Gastroesophageal sphincter (tissue), 4 donors: ENCODE measurements around the gene PPP2R3B. TPM values are rescaled to one million over a fixed set of nuclear protein-coding genes. Genes with fewer than 3 reads are reported as not detected.

Experiments used
- ATAC-seq: fragments of 150-250 bp; one replicate; pipeline ENCODE4 v1.9.1; 2016; ENCODE audit warnings: mild to moderate bottlenecking, moderate library complexity
- H3K27ac ChIP-seq, 4 donors: fragments of 200-600 bp; sonication (generic) in 3 of 4; 1 replicate in 3 of 4; 2 replicates in 1 of 4; pipeline ENCODE4 v1.5.1; 2016 to 2019
- H3K27me3 ChIP-seq: fragments of 200-600 bp; sonication (generic); one replicate; pipeline ENCODE4 v1.5.1; 2019
- H3K36me3 ChIP-seq, 2 donors: fragments of 200-600 bp; sonication (generic); one replicate each; pipeline ENCODE4 v1.5.1; 2019; ENCODE audit warnings: control low read depth in 1 of 2
- H3K4me1 ChIP-seq, 3 donors: fragments of 200-600 bp; sonication (generic); 1 replicate in 2 of 3; 2 replicates in 1 of 3; pipeline ENCODE4 v1.5.1; 2016 to 2019; ENCODE audit warnings: control low read depth in 2 of 3
- H3K4me3 ChIP-seq, 2 donors: fragments of 200-600 bp; sonication (generic); one replicate each; pipeline ENCODE4 v1.5.1; 2019; ENCODE audit warnings: mild to moderate bottlenecking in 1 of 2, moderate library complexity in 1 of 2
- H3K9me3 ChIP-seq, 3 donors: fragments of 200-600 bp; sonication (generic); one replicate each; pipeline ENCODE4 v1.5.1; 2017 to 2019; ENCODE audit warnings: control low read depth in 2 of 3
- CTCF ChIP-seq, 4 experiments: fragments of 200-600 bp in 2 of 4; fragments of 450-650 bp in 2 of 4; sonication (generic) in 1 of 4; IDR thresholded peaks; one replicate each; pipeline ENCODE4 v1.5.1; 2017 to 2019; ENCODE audit warnings: antibody characterized with exemption in 4 of 4, mild to moderate bottlenecking in 2 of 4, moderate library complexity in 2 of 4
- EP300 ChIP-seq: sonication (generic); formaldehyde crosslinking; IDR thresholded peaks from one replicate; pipeline ENCODE4 v1.6.1; 2017; ENCODE audit warnings: antibody characterized with exemption, mild to moderate bottlenecking
- POLR2A ChIP-seq, 2 donors: fragments of 450-650 bp; IDR thresholded peaks; one replicate each; pipeline ENCODE4 v1.6.1; 2017; ENCODE audit warnings: antibody characterized with exemption in 2 of 2, mild to moderate bottlenecking in 2 of 2, moderate library complexity in 1 of 2
- POLR2AphosphoS5 ChIP-seq: sonication (generic); formaldehyde crosslinking; IDR thresholded peaks from one replicate; pipeline ENCODE4 v1.6.1; 2017; ENCODE audit warnings: antibody characterized with exemption
- WGBS, 2 donors: methylation state at CpG; one replicate each; pipeline ENCODE4 v1.1.5; 2018; ENCODE audit warnings: low coverage in 1 of 2; 5-methylcytosine and 5-hydroxymethylcytosine counted together
- total RNA-seq, 4 donors: library from RNA; depleted of rRNA; stranded (reverse); fragments of >200 nt; gene quantifications; one replicate each; pipeline ENCODE4 v1.1.0, GENCODE V29; 2016

The PPP2R3B gene
- total RNA-seq, 4 donors from 2014 or later: 3.8 to 6.5 (median 5.1) TPM

GRCh38 chrX:337331-337831 lies 49.3 kb downstream of the PPP2R3B start:
- no peak for ATAC-seq
- TF ChIP-seq CTCF (IDR thresholded peaks at IDR 0.05) (no peak), POLR2A (IDR thresholded peaks at IDR 0.05) (no peak), POLR2AphosphoS5 (no peak), EP300 (no peak)
- Histone ChIP-seq H3K27me3 (peaks cover 3% of the 10 kb centered on the region), H3K27ac (no peak overlapping the region), H3K36me3 (peaks cover 0 to 57% of the 10 kb centered on the region in 2 donors), H3K4me3 (no peak overlapping the region), H3K4me1 (no peaks in the 10 kb centered on the region), H3K9me3 (no peaks in the 10 kb centered on the region)
- WGBS, 2 donors: 85% methylated on average over 20 of the region's 38 CpGs; no CpG with 5 or more reads in 1 of the 2 donors

GRCh38 chrX:336227-336626 lies 50.5 kb downstream of the PPP2R3B start:
- no peaks in the 10 kb centered on the region for H3K9me3 ChIP-seq
- peaks cover 0 to 53% of the 10 kb centered on the region in 2 donors for H3K36me3 ChIP-seq
- WGBS, 2 donors: 82 to 93% methylated on average over 4 to 14 of the region's 21 CpGs
- ATAC-seq: no peak
- H3K27me3 ChIP-seq: peaks cover 14% of the 10 kb centered on the region
- H3K4me3 ChIP-seq: no peak overlapping the region
- TF ChIP-seq EP300 (no peak), POLR2AphosphoS5 (no peak), POLR2A (IDR thresholded peaks at IDR 0.05) (no peak)
- H3K27ac ChIP-seq: no peak overlapping the region
- peaks cover 0 to 7% (median 3%) of the 10 kb centered on the region in 3 donors for H3K4me1 ChIP-seq

GRCh38 chrX:335758-336155 lies 51.0 kb downstream of the PPP2R3B start:
- TF ChIP-seq POLR2A (IDR thresholded peaks at IDR 0.05): no peak
- TF ChIP-seq POLR2AphosphoS5: no peak
- TF ChIP-seq EP300: no peak
- TF ChIP-seq CTCF (IDR thresholded peaks at IDR 0.05): no peak
- H3K4me3 ChIP-seq: no peak overlapping the region
- no peaks in the 10 kb centered on the region for H3K9me3 ChIP-seq
- ATAC-seq: no peak
- peaks cover 0 to 49% of the 10 kb centered on the region in 2 donors for H3K36me3 ChIP-seq
- H3K4me1 ChIP-seq: peaks cover 0 to 12% (median 4%) of the 10 kb centered on the region in 3 donors
- H3K27me3 ChIP-seq: peaks cover 19% of the 10 kb centered on the region
- 89 to 100% methylated on average over 6 to 7 of the region's 17 CpGs for WGBS, 2 donors
- no peak overlapping the region for H3K27ac ChIP-seq

- TF ChIP-seq POLR2A (IDR thresholded peaks at IDR 0.05) (no peak), CTCF (IDR thresholded peaks at IDR 0.05) (no peak), POLR2AphosphoS5 (no peak), EP300 (no peak)
- 95 to 100% methylated on average over 1 to 13 of the region's 47 CpGs for WGBS, 2 donors
- H3K27me3 ChIP-seq: peaks cover 25% of the 10 kb centered on the region
- H3K9me3 ChIP-seq: no peaks in the 10 kb centered on the region
- ATAC-seq: no peak
- no peak overlapping the region for H3K4me3 ChIP-seq
- peaks cover 0 to 47% of the 10 kb centered on the region in 2 donors for H3K36me3 ChIP-seq
- no peak overlapping the region for H3K27ac ChIP-seq
- H3K4me1 ChIP-seq: peaks cover 0 to 16% (median 4%) of the 10 kb centered on the region in 3 donors
Observed at GRCh38 chrX:334971-335757, 51.5 kb downstream of the PPP2R3B start.

GRCh38 chrX:334331-334891 lies 52.3 kb downstream of the PPP2R3B start:
- no peaks in the 10 kb centered on the region for H3K9me3 ChIP-seq
- 94% methylated on average over 13 of the region's 53 CpGs; no CpG with 5 or more reads in 1 of the 2 donors for WGBS, 2 donors
- H3K36me3 ChIP-seq: peaks cover 0 to 47% of the 10 kb centered on the region in 2 donors
- no peak overlapping the region for H3K4me3 ChIP-seq
- peaks cover 31% of the 10 kb centered on the region for H3K27me3 ChIP-seq
- TF ChIP-seq POLR2A (IDR thresholded peaks at IDR 0.05): no peak
- no peak for TF ChIP-seq CTCF (IDR thresholded peaks at IDR 0.05)
- no peak for TF ChIP-seq POLR2AphosphoS5
- TF ChIP-seq EP300: no peak
- no peak overlapping the region for H3K27ac ChIP-seq
- no peak for ATAC-seq
- H3K4me1 ChIP-seq: peaks cover 0 to 16% (median 4%) of the 10 kb centered on the region in 3 donors
